ENCODE data around the gene NAV3.

- TF ChIP-seq CTCF (conservative IDR thresholded peaks at IDR 0.05; ENCODE audit: low read depth, low read length) (no peak), EZH2 (IDR thresholded peaks at IDR 0.05; ENCODE audit: low read length, unreplicated experiment) (no peak)
Observed at GRCh38 chr12:78209846-78210505, 379.3 kb downstream of the NAV3 start.

Data from PC-3 (cell line).